ENCODE data around the gene CASP10. TPM values are rescaled to one million over a fixed set of nuclear protein-coding genes. Genes with fewer than 3 reads are reported as not detected.

The CASP10 gene
- total RNA-seq, 2 donors from 2014 or later = 3.5 to 6.8 TPM

DNA sequence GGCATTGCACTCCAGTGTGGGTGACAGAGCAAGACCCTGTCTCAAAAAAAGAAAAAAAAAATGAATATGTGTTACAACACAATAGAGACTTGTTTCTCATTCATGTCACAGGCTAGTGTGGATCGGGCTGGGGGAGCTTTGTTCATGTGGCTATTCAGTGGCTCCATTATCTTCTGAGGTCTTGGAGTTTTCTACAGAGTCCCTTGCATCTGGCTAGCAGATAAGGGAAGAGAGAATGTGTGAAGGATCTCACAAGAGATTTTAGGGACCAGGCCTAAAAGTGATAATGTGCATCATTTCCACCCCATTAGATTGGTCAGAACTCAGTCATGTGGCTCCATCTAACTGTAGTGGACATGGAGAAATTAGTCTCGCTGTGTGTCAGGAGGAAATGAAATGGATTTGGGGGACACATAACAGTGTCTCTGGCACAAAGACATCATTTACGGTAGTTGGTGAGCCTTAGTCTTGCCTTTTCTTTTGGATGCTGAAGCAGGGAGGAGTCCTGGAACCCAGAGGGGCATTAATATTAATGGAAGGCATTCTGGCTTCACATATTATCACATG lies 32.4 kb upstream of the CASP10 start:
- Histone ChIP-seq H3K4me3 (no peak overlapping the region), H3K36me3 (peaks cover 90% of the 10 kb centered on the region), H3K4me1 (peaks cover 0 to 62% of the 10 kb centered on the region in 2 donors), H3K27me3 (no peaks in the 10 kb centered on the region), H3K9me3 (no peaks in the 10 kb centered on the region), H3K27ac (peak overlapping the region; percentile 67 to 83)
- no peak for DNase-seq (ENCODE audit: low spot score)
- TF ChIP-seq, protein P1, sequence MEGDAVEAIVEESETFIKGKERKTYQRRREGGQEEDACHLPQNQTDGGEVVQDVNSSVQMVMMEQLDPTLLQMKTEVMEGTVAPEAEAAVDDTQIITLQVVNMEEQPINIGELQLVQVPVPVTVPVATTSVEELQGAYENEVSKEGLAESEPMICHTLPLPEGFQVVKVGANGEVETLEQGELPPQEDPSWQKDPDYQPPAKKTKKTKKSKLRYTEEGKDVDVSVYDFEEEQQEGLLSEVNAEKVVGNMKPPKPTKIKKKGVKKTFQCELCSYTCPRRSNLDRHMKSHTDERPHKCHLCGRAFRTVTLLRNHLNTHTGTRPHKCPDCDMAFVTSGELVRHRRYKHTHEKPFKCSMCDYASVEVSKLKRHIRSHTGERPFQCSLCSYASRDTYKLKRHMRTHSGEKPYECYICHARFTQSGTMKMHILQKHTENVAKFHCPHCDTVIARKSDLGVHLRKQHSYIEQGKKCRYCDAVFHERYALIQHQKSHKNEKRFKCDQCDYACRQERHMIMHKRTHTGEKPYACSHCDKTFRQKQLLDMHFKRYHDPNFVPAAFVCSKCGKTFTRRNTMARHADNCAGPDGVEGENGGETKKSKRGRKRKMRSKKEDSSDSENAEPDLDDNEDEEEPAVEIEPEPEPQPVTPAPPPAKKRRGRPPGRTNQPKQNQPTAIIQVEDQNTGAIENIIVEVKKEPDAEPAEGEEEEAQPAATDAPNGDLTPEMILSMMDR (IDR thresholded peaks at IDR 0.05) = no peak

DNA sequence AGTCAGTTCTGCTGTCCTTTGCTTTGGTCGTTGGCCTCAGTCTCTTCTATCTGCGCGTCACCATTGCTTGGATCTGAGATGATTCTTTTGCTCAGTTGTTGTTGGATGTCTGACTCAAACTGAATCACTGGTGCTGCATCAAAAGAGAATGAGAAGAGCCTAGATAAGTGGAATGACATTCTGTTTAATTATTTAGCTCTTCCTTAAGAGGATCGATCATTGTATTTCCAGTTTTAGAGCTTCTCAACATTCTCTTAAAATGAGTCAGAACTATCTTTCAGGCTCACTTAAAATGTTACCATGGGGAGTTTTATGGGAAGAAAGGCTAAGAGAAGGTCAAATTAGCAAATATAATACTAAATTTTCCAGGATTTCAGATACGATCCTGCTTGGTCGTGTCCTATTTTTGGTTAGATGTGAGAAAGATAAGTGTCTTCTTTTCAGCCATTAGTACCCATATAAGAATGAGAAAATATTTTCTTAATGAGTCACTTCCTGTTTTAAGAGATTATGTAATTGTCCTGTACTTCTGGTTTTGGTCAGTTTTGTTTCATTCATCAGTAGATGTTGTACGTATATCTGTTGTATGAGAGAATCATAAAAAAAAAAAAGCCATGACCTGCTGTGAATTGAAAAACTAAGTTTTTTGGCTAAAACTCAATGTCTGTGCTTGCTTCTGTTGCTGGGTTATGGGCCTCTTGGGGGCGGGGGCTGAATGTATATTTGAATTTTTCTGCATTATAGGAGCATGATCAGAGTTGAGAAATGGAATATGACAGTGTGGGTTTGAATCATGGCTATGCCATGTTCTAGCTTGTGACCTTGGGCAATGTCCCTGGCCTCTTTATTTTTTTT lies 31.6 kb upstream of the CASP10 start:
- Histone ChIP-seq H3K36me3 (peaks cover 90% of the 10 kb centered on the region), H3K27me3 (no peaks in the 10 kb centered on the region), H3K4me1 (peaks cover 0 to 62% of the 10 kb centered on the region in 2 donors), H3K4me3 (no peak overlapping the region), H3K27ac (peak overlapping the region; percentile 67 to 83), H3K9me3 (no peaks in the 10 kb centered on the region)
- no peak for DNase-seq (ENCODE audit: low spot score)
- TF ChIP-seq, protein P1 (IDR thresholded peaks at IDR 0.05) = no peak

DNA sequence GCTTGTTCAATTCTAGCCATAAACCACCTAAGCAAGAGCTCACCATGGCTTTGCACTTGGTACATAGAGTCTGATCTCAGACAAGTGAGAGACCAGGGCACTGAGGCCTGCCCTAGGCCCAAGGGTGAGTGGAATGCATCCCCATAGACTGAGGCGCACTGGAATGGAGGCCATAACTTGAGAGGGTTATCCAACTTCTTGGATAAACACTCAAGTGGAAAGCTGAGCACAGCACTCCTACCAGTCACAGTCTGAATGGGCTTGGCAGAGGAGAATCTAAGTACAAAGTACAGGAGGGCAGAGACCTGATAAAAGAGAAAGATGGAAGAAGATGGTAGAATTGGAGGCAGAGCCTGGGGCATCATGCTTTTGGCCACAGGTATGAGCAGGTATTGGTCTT lies 30.4 kb upstream of the CASP10 start:
- DNase-seq (ENCODE audit: low spot score) = no peak
- H3K4me1 ChIP-seq = peaks cover 0 to 68% of the 10 kb centered on the region in 2 donors
- H3K4me3 ChIP-seq = no peak overlapping the region
- H3K9me3 ChIP-seq = no peaks in the 10 kb centered on the region
- TF ChIP-seq, protein P1 (IDR thresholded peaks at IDR 0.05) = no peak
- H3K36me3 ChIP-seq = peaks cover 90% of the 10 kb centered on the region
- H3K27me3 ChIP-seq = no peaks in the 10 kb centered on the region
- peak overlapping the region; percentile 67 to 83 for H3K27ac ChIP-seq

DNA sequence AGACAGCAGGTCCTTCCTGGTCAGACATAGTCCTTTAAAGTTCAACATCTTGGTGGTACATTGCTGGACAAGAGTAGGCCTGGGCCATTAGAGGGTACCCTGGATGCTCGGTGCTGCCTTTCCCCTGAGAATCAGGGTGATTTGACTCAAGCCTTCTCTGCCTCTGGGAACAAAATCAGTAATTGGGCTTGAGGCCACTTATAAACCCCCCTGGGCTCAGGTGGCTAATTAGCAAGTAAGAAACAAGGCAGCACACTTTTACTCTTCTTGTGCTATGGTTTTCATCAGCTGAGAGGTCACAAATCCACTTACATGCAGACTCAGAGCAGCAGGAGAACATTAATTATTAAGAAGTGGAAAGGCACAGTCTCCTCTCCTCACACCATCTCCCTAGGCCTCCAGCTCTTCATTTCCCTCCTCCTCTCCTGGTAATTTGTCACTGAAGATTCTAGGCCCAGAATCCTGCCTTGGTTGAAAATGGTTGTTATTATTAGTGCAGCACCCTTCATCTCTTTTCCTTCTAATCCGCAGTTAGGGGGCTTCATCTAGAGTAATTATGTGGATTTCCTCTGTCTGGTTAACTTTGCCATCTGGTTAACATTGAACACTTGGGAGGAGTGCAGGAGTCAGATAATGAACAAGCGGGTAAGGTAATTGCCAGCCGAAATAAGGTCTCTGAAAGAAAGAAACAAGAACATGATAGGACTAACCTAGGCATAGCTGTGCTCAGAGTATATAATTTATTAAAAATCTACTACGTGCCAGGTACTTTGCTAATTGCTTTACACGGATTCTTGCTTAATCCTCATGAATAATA lies 29.7 kb upstream of the CASP10 start:
- DNase-seq (ENCODE audit: low spot score) = no peak
- H3K9me3 ChIP-seq = no peaks in the 10 kb centered on the region
- peaks cover 0 to 73% of the 10 kb centered on the region in 2 donors for H3K4me1 ChIP-seq
- H3K27me3 ChIP-seq = no peaks in the 10 kb centered on the region
- no peak overlapping the region for H3K4me3 ChIP-seq
- TF ChIP-seq, protein P1 (IDR thresholded peaks at IDR 0.05) = no peak
- H3K36me3 ChIP-seq = peaks cover 91% of the 10 kb centered on the region
- peak overlapping the region; percentile 67 to 83 for H3K27ac ChIP-seq

DNA sequence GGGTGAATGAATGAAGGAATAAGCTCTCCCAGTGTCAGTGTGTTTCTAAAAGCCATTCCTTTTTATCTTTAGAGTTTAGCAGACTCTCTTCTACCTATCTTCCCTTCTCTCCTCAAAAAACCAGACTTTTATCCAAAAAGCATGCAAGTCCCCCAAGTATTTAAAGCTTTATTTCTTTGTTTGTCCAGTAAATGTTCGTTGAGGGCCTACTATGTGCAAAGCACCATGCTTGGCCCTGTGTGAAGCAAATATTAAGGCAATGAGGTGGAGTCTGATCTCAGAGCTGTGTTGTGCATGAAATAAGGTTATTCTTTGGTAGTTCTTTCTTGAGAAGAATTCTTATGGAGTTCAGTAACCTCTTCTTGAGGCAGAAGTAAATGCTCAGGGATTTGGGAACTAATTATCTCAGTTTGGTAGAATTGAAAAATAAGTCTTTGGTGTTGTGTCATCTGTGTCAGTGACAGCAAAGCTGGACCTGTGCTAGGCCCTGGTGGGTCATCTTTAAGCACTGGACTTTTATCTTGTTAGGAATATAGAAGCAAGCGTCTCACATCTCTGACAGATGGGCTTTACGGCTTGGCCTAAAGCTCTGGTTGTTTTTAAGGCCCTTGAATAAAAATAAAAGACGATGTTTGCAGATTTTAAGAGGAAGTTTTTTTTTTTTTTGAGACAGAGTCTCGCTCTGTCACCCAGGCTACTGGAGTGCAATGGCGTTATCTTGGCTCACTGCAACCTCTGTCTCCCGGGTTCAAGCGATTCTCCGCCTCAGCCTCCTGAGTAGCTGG lies 28.1 kb upstream of the CASP10 start:
- Histone ChIP-seq H3K4me3 (no peak overlapping the region), H3K4me1 (peaks cover 0 to 72% of the 10 kb centered on the region in 2 donors), H3K9me3 (no peaks in the 10 kb centered on the region), H3K36me3 (peaks cover 91% of the 10 kb centered on the region), H3K27ac (peak overlapping the region; percentile 11 to 16), H3K27me3 (no peaks in the 10 kb centered on the region)
- DNase-seq (ENCODE audit: low spot score) = no peak
- TF ChIP-seq, protein P1 (IDR thresholded peaks at IDR 0.05) = no peak

All from right atrium auricular region (tissue), 2 donors.